AG10803 (cell line): ENCODE data around the gene RHOBTB3.
"Not testable (repeated sequence)": the region's sequence is repeated elsewhere in the genome, so short reads cannot be mapped to it uniquely, and the experiment has no call there.

Source experiments
- DNase-seq: peaks from one replicate; pipeline ENCODE4 v3.0.0; 2010; ENCODE audit warnings: low read depth
- H3K4me3 ChIP-seq: 2 replicates; pipeline ENCODE4 v1.5.1; 2011; ENCODE audit warnings: mild to moderate bottlenecking, low read length, control low read depth
- CTCF ChIP-seq: conservative IDR thresholded peaks from 2 replicates; pipeline ENCODE4 v1.5.1; 2011; ENCODE audit warnings: mild to moderate bottlenecking, low read length, control low read depth, inconsistent platforms

RHOBTB3 gene

GRCh38 chr5:95697781-95698681 is 33.1 kb upstream of the RHOBTB3 start:
- no peak for TF ChIP-seq CTCF
- DNase-seq = peak; percentile 23
- no peak overlapping the region for H3K4me3 ChIP-seq

GRCh38 chr5:95699337-95699736 is 31.8 kb upstream of the RHOBTB3 start:
- no peak for TF ChIP-seq CTCF
- H3K4me3 ChIP-seq = no peak overlapping the region
- no peak for DNase-seq

DNA sequence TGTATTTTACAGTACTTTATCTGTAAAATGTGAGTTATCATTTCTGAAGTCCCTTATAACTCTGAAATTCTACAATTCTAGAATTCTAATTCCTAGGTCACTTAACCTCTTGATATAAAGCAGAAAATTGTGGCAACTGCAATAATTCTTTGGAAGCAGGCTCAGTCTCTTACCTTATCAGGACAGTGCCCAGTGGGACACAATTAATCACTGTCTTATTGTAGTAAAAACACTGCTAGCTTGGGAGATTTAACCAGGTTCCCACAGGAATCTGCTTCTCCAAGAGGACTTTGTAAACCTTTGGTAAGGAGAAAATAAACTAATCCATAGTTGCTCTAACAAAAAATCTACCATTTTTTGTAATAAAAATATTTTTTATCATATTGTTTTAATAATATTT is 30.1 kb upstream of the RHOBTB3 start:
- no peak for DNase-seq
- H3K4me3 ChIP-seq = no peak overlapping the region
- TF ChIP-seq CTCF = no peak

GRCh38 chr5:95704150-95704549 is 27.0 kb upstream of the RHOBTB3 start:
- H3K4me3 ChIP-seq = no peak overlapping the region
- no peak for TF ChIP-seq CTCF
- DNase-seq = no peak

- DNase-seq, H3K4me3 ChIP-seq: not testable (repeated sequence)
Observed at GRCh38 chr5:95706196-95706595, 24.9 kb upstream of the RHOBTB3 start.

GRCh38 chr5:95707055-95707454 is 24.1 kb upstream of the RHOBTB3 start:
- no peak overlapping the region for H3K4me3 ChIP-seq
- DNase-seq = no peak
- TF ChIP-seq CTCF = no peak

- DNase-seq, H3K4me3 ChIP-seq: not testable (repeated sequence)
Observed at GRCh38 chr5:95707534-95708188, 23.5 kb upstream of the RHOBTB3 start.

- no peak for DNase-seq
- no peak for TF ChIP-seq CTCF
- no peak overlapping the region for H3K4me3 ChIP-seq
Observed at GRCh38 chr5:95708876-95709275, 22.3 kb upstream of the RHOBTB3 start.
